Measurements from ENCODE around the gene ERCC1.
A peak's percentile ranks its signal among the peaks of the same experiment; 100 is the strongest.

ERCC1 gene

GRCh38 chr19:45391346-45391745, 32.4 kb downstream of the ERCC1 start:
- Histone ChIP-seq H3K9me3 (ENCODE audit: control insufficient read depth in 2 of 2, low read length in 2 of 2) (no peaks in the 10 kb centered on the region), H3K9ac (ENCODE audit: low read length in 2 of 2) (no peak overlapping the region), H3K4me1 (ENCODE audit: control insufficient read depth, insufficient read depth, low read length) (no peaks in the 10 kb centered on the region), H3K36me3 (ENCODE audit: control insufficient read depth in 2 of 2, insufficient read depth in 2 of 2, low read length in 2 of 2) (no peaks in the 10 kb centered on the region), H3K27ac (ENCODE audit: low read length) (no peak overlapping the region), H3K4me3 (ENCODE audit: low read length in 2 of 2) (no peak overlapping the region), H3K27me3 (ENCODE audit: control insufficient read depth in 1 of 2, insufficient read depth in 2 of 2, low read length in 2 of 2) (peaks cover under 1 to 16% of the 10 kb centered on the region in 2 donors)

GRCh38 chr19:45385392-45386221, 38.1 kb downstream of the ERCC1 start:
- Histone ChIP-seq H3K4me3 (ENCODE audit: low read length in 2 of 2) (no peak overlapping the region), H3K27me3 (ENCODE audit: control insufficient read depth in 1 of 2, insufficient read depth in 2 of 2, low read length in 2 of 2) (peaks cover 15 to 26% of the 10 kb centered on the region in 2 donors), H3K4me1 (ENCODE audit: control insufficient read depth, insufficient read depth, low read length) (peaks cover 10% of the 10 kb centered on the region), H3K27ac (ENCODE audit: low read length) (no peak overlapping the region), H3K36me3 (ENCODE audit: control insufficient read depth in 2 of 2, insufficient read depth in 2 of 2, low read length in 2 of 2) (no peaks in the 10 kb centered on the region), H3K9me3 (ENCODE audit: control insufficient read depth in 2 of 2, low read length in 2 of 2) (no peaks in the 10 kb centered on the region), H3K9ac (ENCODE audit: low read length in 2 of 2) (no peak overlapping the region)

- Histone ChIP-seq H3K27ac (ENCODE audit: low read length) (no peak overlapping the region), H3K4me3 (ENCODE audit: low read length in 2 of 2) (no peak overlapping the region), H3K27me3 (ENCODE audit: control insufficient read depth in 1 of 2, insufficient read depth in 2 of 2, low read length in 2 of 2) (peaks cover 15 to 24% of the 10 kb centered on the region in 2 donors), H3K9ac (ENCODE audit: low read length in 2 of 2) (no peak overlapping the region), H3K4me1 (ENCODE audit: control insufficient read depth, insufficient read depth, low read length) (peaks cover 10% of the 10 kb centered on the region), H3K36me3 (ENCODE audit: control insufficient read depth in 2 of 2, insufficient read depth in 2 of 2, low read length in 2 of 2) (no peaks in the 10 kb centered on the region), H3K9me3 (ENCODE audit: control insufficient read depth in 2 of 2, low read length in 2 of 2) (no peaks in the 10 kb centered on the region)
These were observed 41.3 kb downstream of the ERCC1 start for GRCh38 chr19:45382426-45382825.

GRCh38 chr19:45380107-45380506, 43.6 kb downstream of the ERCC1 start:
- Histone ChIP-seq H3K36me3 (ENCODE audit: control insufficient read depth in 2 of 2, insufficient read depth in 2 of 2, low read length in 2 of 2) (no peaks in the 10 kb centered on the region), H3K4me1 (ENCODE audit: control insufficient read depth, insufficient read depth, low read length) (peaks cover 4% of the 10 kb centered on the region), H3K27me3 (ENCODE audit: control insufficient read depth in 1 of 2, insufficient read depth in 2 of 2, low read length in 2 of 2) (peaks cover 4% of the 10 kb centered on the region in 2 donors), H3K9me3 (ENCODE audit: control insufficient read depth in 2 of 2, low read length in 2 of 2) (no peaks in the 10 kb centered on the region), H3K4me3 (ENCODE audit: low read length in 2 of 2) (no peak overlapping the region), H3K27ac (ENCODE audit: low read length) (no peak overlapping the region), H3K9ac (ENCODE audit: low read length in 2 of 2) (no peak overlapping the region)

- no peak overlapping the region for H3K4me3 ChIP-seq (ENCODE audit: low read length in 2 of 2)
- no peaks in the 10 kb centered on the region for H3K36me3 ChIP-seq (ENCODE audit: control insufficient read depth in 2 of 2, insufficient read depth in 2 of 2, low read length in 2 of 2)
- H3K27ac ChIP-seq (ENCODE audit: low read length): no peak overlapping the region
- no peak overlapping the region for H3K9ac ChIP-seq (ENCODE audit: low read length in 2 of 2)
- H3K4me1 ChIP-seq (ENCODE audit: control insufficient read depth, insufficient read depth, low read length): peaks cover 4% of the 10 kb centered on the region
- no peaks in the 10 kb centered on the region for H3K27me3 ChIP-seq (ENCODE audit: control insufficient read depth in 1 of 2, insufficient read depth in 2 of 2, low read length in 2 of 2)
- H3K9me3 ChIP-seq (ENCODE audit: control insufficient read depth in 2 of 2, low read length in 2 of 2): no peaks in the 10 kb centered on the region
These were observed 47.5 kb downstream of the ERCC1 start for GRCh38 chr19:45376045-45376724.

- H3K4me3 ChIP-seq (ENCODE audit: low read length in 2 of 2): peak within 1 kb of the TSS; percentile 82 to 86
- H3K27me3 ChIP-seq (ENCODE audit: control insufficient read depth in 1 of 2, insufficient read depth in 2 of 2, low read length in 2 of 2): no peaks in the 10 kb centered on the region
- H3K9me3 ChIP-seq (ENCODE audit: control insufficient read depth in 2 of 2, low read length in 2 of 2): no peaks in the 10 kb centered on the region
- peak within 1 kb of the TSS; percentile 71 to 76 for H3K9ac ChIP-seq (ENCODE audit: low read length in 2 of 2)
- H3K4me1 ChIP-seq (ENCODE audit: control insufficient read depth, insufficient read depth, low read length): peaks cover 12% of the 10 kb centered on the region
- H3K27ac ChIP-seq (ENCODE audit: low read length): peak within 1 kb of the TSS; percentile 55
- H3K36me3 ChIP-seq (ENCODE audit: control insufficient read depth in 2 of 2, insufficient read depth in 2 of 2, low read length in 2 of 2): no peaks in the 10 kb centered on the region
These were observed 53.1 kb downstream of the ERCC1 start, which contains the start of gene ERCC2 for GRCh38 chr19:45370410-45371204. Gene ERCC2 (minus strand): TSS chr19:45370573. CDS start chr19:45370540, 33 bp downstream.

- H3K9ac ChIP-seq (ENCODE audit: low read length in 2 of 2): no peak overlapping the region
- H3K4me1 ChIP-seq (ENCODE audit: control insufficient read depth, insufficient read depth, low read length): peaks cover 12% of the 10 kb centered on the region
- H3K27ac ChIP-seq (ENCODE audit: low read length): no peak overlapping the region
- no peaks in the 10 kb centered on the region for H3K27me3 ChIP-seq (ENCODE audit: control insufficient read depth in 1 of 2, insufficient read depth in 2 of 2, low read length in 2 of 2)
- H3K36me3 ChIP-seq (ENCODE audit: control insufficient read depth in 2 of 2, insufficient read depth in 2 of 2, low read length in 2 of 2): no peaks in the 10 kb centered on the region
- no peak overlapping the region for H3K4me3 ChIP-seq (ENCODE audit: low read length in 2 of 2)
- no peaks in the 10 kb centered on the region for H3K9me3 ChIP-seq (ENCODE audit: control insufficient read depth in 2 of 2, low read length in 2 of 2)
These were observed 54.9 kb downstream of the ERCC1 start for GRCh38 chr19:45368737-45369340.

GRCh38 chr19:45368127-45368526, 55.6 kb downstream of the ERCC1 start:
- no peak overlapping the region for H3K4me3 ChIP-seq (ENCODE audit: low read length in 2 of 2)

GRCh38 chr19:45364696-45365095, 59.0 kb downstream of the ERCC1 start:
- Histone ChIP-seq H3K27me3 (ENCODE audit: control insufficient read depth in 1 of 2, insufficient read depth in 2 of 2, low read length in 2 of 2) (no peaks in the 10 kb centered on the region), H3K27ac (ENCODE audit: low read length) (no peak overlapping the region), H3K36me3 (ENCODE audit: control insufficient read depth in 2 of 2, insufficient read depth in 2 of 2, low read length in 2 of 2) (peaks cover 2 to 6% of the 10 kb centered on the region in 2 donors), H3K9ac (ENCODE audit: low read length in 2 of 2) (no peak overlapping the region), H3K4me3 (ENCODE audit: low read length in 2 of 2) (no peak overlapping the region), H3K4me1 (ENCODE audit: control insufficient read depth, insufficient read depth, low read length) (peaks cover 4% of the 10 kb centered on the region), H3K9me3 (ENCODE audit: control insufficient read depth in 2 of 2, low read length in 2 of 2) (no peaks in the 10 kb centered on the region)

More at GRCh38 chr19:45368127-45368526, 55.6 kb downstream of the ERCC1 start:
- Histone ChIP-seq H3K9ac (ENCODE audit: low read length in 2 of 2) (no peak overlapping the region), H3K27me3 (ENCODE audit: control insufficient read depth in 1 of 2, insufficient read depth in 2 of 2, low read length in 2 of 2) (no peaks in the 10 kb centered on the region), H3K27ac (ENCODE audit: low read length) (no peak overlapping the region), H3K36me3 (ENCODE audit: control insufficient read depth in 2 of 2, insufficient read depth in 2 of 2, low read length in 2 of 2) (no peaks in the 10 kb centered on the region), H3K4me1 (ENCODE audit: control insufficient read depth, insufficient read depth, low read length) (peaks cover 12% of the 10 kb centered on the region), H3K9me3 (ENCODE audit: control insufficient read depth in 2 of 2, low read length in 2 of 2) (no peaks in the 10 kb centered on the region)

- no peak overlapping the region for H3K4me3 ChIP-seq (ENCODE audit: low read length in 2 of 2)
- H3K27me3 ChIP-seq (ENCODE audit: control insufficient read depth in 1 of 2, insufficient read depth in 2 of 2, low read length in 2 of 2): no peaks in the 10 kb centered on the region
- peaks cover 2% of the 10 kb centered on the region for H3K4me1 ChIP-seq (ENCODE audit: control insufficient read depth, insufficient read depth, low read length)
- H3K27ac ChIP-seq (ENCODE audit: low read length): no peak overlapping the region
- H3K9ac ChIP-seq (ENCODE audit: low read length in 2 of 2): no peak overlapping the region
- H3K36me3 ChIP-seq (ENCODE audit: control insufficient read depth in 2 of 2, insufficient read depth in 2 of 2, low read length in 2 of 2): peaks cover 2 to 6% of the 10 kb centered on the region in 2 donors
- H3K9me3 ChIP-seq (ENCODE audit: control insufficient read depth in 2 of 2, low read length in 2 of 2): no peaks in the 10 kb centered on the region
These were observed 59.8 kb downstream of the ERCC1 start for GRCh38 chr19:45363861-45364459.
